ENCODE measurements around the gene ADD3.

GRCh38 chr10:110078317-110078716, 70.5 kb downstream of the ADD3 start:
- no peak for TF ChIP-seq CTCF (IDR thresholded peaks at IDR 0.05; ENCODE audit: low read depth, low read length)
- TF ChIP-seq MAX (IDR thresholded peaks at IDR 0.05; ENCODE audit: low read depth, low read length), result no peak

All from NB4 (cell line).